HEK293 (cell line): ENCODE results near the gene SLC28A1.

ENCODE experiments used
- CTCF ChIA-PET: fragments of 350-600 bp; formaldehyde crosslinking; extraction: SDS; loops from one replicate; lab custom pipeline; 2021; ENCODE audit warnings: antibody characterized with exemption; lab: Yijun Ruan, JAX
- POLR2A ChIA-PET: fragments of 300-600 bp; formaldehyde crosslinking; extraction: SDS; loops from one replicate; lab custom pipeline; 2020; ENCODE audit warnings: antibody characterized with exemption, inconsistent platforms; lab: Yijun Ruan, JAX
- H3K27ac ChIP-seq: fragments of 200-500 bp; sonication (Bioruptor generic); 2 replicates; pipeline ENCODE4 v1.5.1; 2014; ENCODE audit warnings: low read depth, low read length, control low read depth, inconsistent platforms; ENCODE audit errors: extremely low read depth
- H3K36me3 ChIP-seq, 2 experiments: fragments of 200-500 bp in 1 of 2; sonication (Bioruptor generic) in 1 of 2; 1 replicate in 1 of 2; 2 replicates in 1 of 2; pipeline ENCODE4 v1.5.1; 2014 to 2017; ENCODE audit warnings: inconsistent platforms in 2 of 2, low read length in 2 of 2; ENCODE audit not compliant: control insufficient read depth in 2 of 2, insufficient read depth in 1 of 2
- H3K4me1 ChIP-seq: fragments of 200-500 bp; sonication (Bioruptor generic); 2 replicates; pipeline ENCODE4 v1.5.1; 2014; ENCODE audit warnings: mild to moderate bottlenecking, low read length, inconsistent platforms; ENCODE audit not compliant: control insufficient read depth, insufficient read depth
- H3K4me3 ChIP-seq: 2 replicates; pipeline ENCODE4 v1.5.1; 2011; ENCODE audit warnings: low read depth, mild to moderate bottlenecking, control low read depth, low read length, moderate library complexity
- H3K9me3 ChIP-seq: fragments of 200-500 bp; sonication (Bioruptor generic); 2 replicates; pipeline ENCODE4 v1.5.1; 2014; ENCODE audit warnings: low read depth, low read length, inconsistent platforms; ENCODE audit not compliant: control insufficient read depth, insufficient read depth
- BCL11A ChIP-seq: fragments of 450-650 bp; formaldehyde crosslinking; IDR thresholded peaks from 2 replicates; pipeline ENCODE4 v1.5.1; 2016; ENCODE audit warnings: low read depth, missing biosample characterization, missing genetic modification characterization
- REPIN1 ChIP-seq: fragments of 450-650 bp; formaldehyde crosslinking; IDR thresholded peaks from 2 replicates; pipeline ENCODE4 v1.5.1; 2017; ENCODE audit warnings: missing biosample characterization, missing genetic modification characterization, low read depth
- SETDB1 ChIP-seq: IDR thresholded peaks from one replicate; pipeline ENCODE4 v1.6.1; 2017; ENCODE audit warnings: mild to moderate bottlenecking, low read length, moderate library complexity, mixed read lengths; ENCODE audit not compliant: insufficient read length
- TCF7L2 ChIP-seq: IDR thresholded peaks from 2 replicates; pipeline ENCODE4 v1.6.1; 2011; ENCODE audit warnings: low read depth, mild to moderate bottlenecking, inconsistent platforms, low read length, moderate library complexity, borderline replicate concordance
- ZBTB17 ChIP-seq: fragments of 450-650 bp; formaldehyde crosslinking; IDR thresholded peaks from 2 replicates; pipeline ENCODE4 v1.5.1; 2016; ENCODE audit warnings: missing biosample characterization, missing genetic modification characterization
- ZBTB20 ChIP-seq: fragments of 450-650 bp; formaldehyde crosslinking; IDR thresholded peaks from 2 replicates; pipeline ENCODE4 v1.5.1; 2016; ENCODE audit warnings: missing biosample characterization, missing genetic modification characterization
- ZBTB48 ChIP-seq: fragments of 450-650 bp; formaldehyde crosslinking; IDR thresholded peaks from 2 replicates; pipeline ENCODE4 v1.5.1; 2016; ENCODE audit warnings: missing biosample characterization, missing genetic modification characterization
- ZFP41 ChIP-seq: fragments of 450-650 bp; formaldehyde crosslinking; IDR thresholded peaks from 2 replicates; pipeline ENCODE4 v1.5.1; 2016; ENCODE audit warnings: missing biosample characterization, missing genetic modification characterization, borderline replicate concordance
- ZFP69B ChIP-seq: fragments of 450-650 bp; formaldehyde crosslinking; IDR thresholded peaks from 2 replicates; pipeline ENCODE4 v1.5.1; 2016; ENCODE audit warnings: missing biosample characterization, missing genetic modification characterization
- ZIC2 ChIP-seq: fragments of 450-650 bp; formaldehyde crosslinking; IDR thresholded peaks from 2 replicates; pipeline ENCODE4 v1.5.1; 2016; ENCODE audit warnings: missing biosample characterization, missing genetic modification characterization
- ZNF112 ChIP-seq: fragments of 450-650 bp; formaldehyde crosslinking; IDR thresholded peaks from 2 replicates; pipeline ENCODE4 v1.5.0; 2017; ENCODE audit warnings: missing biosample characterization, missing genetic modification characterization
- ZNF169 ChIP-seq: fragments of 450-650 bp; formaldehyde crosslinking; IDR thresholded peaks from 2 replicates; pipeline ENCODE4 v1.5.1; 2016; ENCODE audit warnings: missing biosample characterization, missing genetic modification characterization
- ZNF2 ChIP-seq: fragments of 450-650 bp; formaldehyde crosslinking; IDR thresholded peaks from 2 replicates; pipeline ENCODE4 v1.5.1; 2016; ENCODE audit warnings: missing biosample characterization, missing genetic modification characterization
- ZNF202 ChIP-seq: fragments of 450-650 bp; formaldehyde crosslinking; IDR thresholded peaks from 2 replicates; pipeline ENCODE4 v1.5.1; 2016; ENCODE audit warnings: missing biosample characterization, missing genetic modification characterization, borderline replicate concordance
- ZNF274 ChIP-seq, 2 experiments: fragments of 200-500 bp in 1 of 2; fragments of 450-650 bp in 1 of 2; sonication (Bioruptor generic) in 1 of 2; formaldehyde crosslinking in 1 of 2; IDR thresholded peaks; 2 replicates each; pipeline versions ENCODE4 v1.5.1 to v1.6.1; 2014 to 2016; ENCODE audit warnings: borderline replicate concordance in 1 of 2, inconsistent platforms in 1 of 2, low read length in 1 of 2, missing biosample characterization in 1 of 2, missing genetic modification characterization in 1 of 2
- ZNF324 ChIP-seq: fragments of 450-650 bp; formaldehyde crosslinking; IDR thresholded peaks from 2 replicates; pipeline ENCODE4 v1.5.1; 2016; ENCODE audit warnings: missing biosample characterization, missing genetic modification characterization
- ZNF548 ChIP-seq: fragments of 450-650 bp; formaldehyde crosslinking; IDR thresholded peaks from 2 replicates; pipeline ENCODE4 v1.5.1; 2016; ENCODE audit warnings: missing biosample characterization, missing genetic modification characterization
- ZNF561 ChIP-seq: fragments of 450-650 bp; IDR thresholded peaks from 2 replicates; pipeline ENCODE4 v1.5.1; 2018; ENCODE audit warnings: missing biosample characterization, missing genetic modification characterization, borderline replicate concordance
- ZNF600 ChIP-seq: fragments of 450-650 bp; formaldehyde crosslinking; IDR thresholded peaks from 2 replicates; pipeline ENCODE4 v1.5.1; 2016; ENCODE audit warnings: missing biosample characterization, missing genetic modification characterization
- ZNF664 ChIP-seq: fragments of 450-650 bp; formaldehyde crosslinking; IDR thresholded peaks from 2 replicates; pipeline ENCODE4 v1.5.1; 2016; ENCODE audit warnings: missing biosample characterization, missing genetic modification characterization
- ZNF707 ChIP-seq: fragments of 450-650 bp; formaldehyde crosslinking; IDR thresholded peaks from 2 replicates; pipeline ENCODE4 v1.5.1; 2016; ENCODE audit warnings: missing biosample characterization, missing genetic modification characterization
- TF ChIP-seq, protein P1 (sequence below): fragments of 450-650 bp; formaldehyde crosslinking; IDR thresholded peaks from 2 replicates; pipeline ENCODE4 v1.5.1; 2017; ENCODE audit warnings: missing biosample characterization, missing genetic modification characterization
- TF ChIP-seq, protein P2 (sequence below): fragments of 450-650 bp; formaldehyde crosslinking; IDR thresholded peaks from 2 replicates; pipeline ENCODE4 v1.5.1; 2017; ENCODE audit warnings: missing biosample characterization, mild to moderate bottlenecking, missing genetic modification characterization, moderate library complexity
- TF ChIP-seq, protein P3 (sequence below): IDR thresholded peaks from 2 replicates; pipeline ENCODE4 v1.6.1; 2011; ENCODE audit warnings: mild to moderate bottlenecking, low read depth, low read length, borderline replicate concordance
- TF ChIP-seq, protein P4 (sequence below): fragments of 450-650 bp; formaldehyde crosslinking; IDR thresholded peaks from 2 replicates; pipeline ENCODE4; 2016; ENCODE audit warnings: missing biosample characterization, missing genetic modification characterization

The SLC28A1 gene

DNA sequence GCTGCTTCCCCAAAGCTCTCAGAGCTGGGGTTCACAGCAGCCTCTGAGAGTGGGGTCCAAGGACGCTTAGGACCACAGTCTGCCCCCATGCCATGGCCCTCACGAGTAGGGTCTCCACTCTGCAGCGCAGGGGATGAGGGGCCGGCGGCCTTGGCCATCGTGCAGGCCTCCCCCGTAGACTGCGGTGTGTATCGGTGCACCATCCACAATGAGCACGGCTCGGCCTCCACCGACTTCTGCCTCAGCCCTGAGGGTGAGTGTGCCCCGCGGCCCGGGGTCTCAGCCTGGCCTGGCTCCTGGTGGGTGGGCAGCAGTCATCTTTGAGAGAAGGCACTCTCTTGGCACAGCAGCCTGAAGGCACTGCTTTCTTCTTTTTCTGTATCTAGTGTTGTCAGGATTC is 24.8 kb upstream of the SLC28A1 start:
- no peak overlapping the region for H3K4me3 ChIP-seq
- H3K27ac ChIP-seq: no peak overlapping the region
- no peak for TF ChIP-seq ZNF548
- TF ChIP-seq ZNF324 (tag by site-specific recombination): no peak
- TF ChIP-seq ZNF2 (tag by site-specific recombination): no peak
- TF ChIP-seq SETDB1: no peak
- TF ChIP-seq, protein P1, sequence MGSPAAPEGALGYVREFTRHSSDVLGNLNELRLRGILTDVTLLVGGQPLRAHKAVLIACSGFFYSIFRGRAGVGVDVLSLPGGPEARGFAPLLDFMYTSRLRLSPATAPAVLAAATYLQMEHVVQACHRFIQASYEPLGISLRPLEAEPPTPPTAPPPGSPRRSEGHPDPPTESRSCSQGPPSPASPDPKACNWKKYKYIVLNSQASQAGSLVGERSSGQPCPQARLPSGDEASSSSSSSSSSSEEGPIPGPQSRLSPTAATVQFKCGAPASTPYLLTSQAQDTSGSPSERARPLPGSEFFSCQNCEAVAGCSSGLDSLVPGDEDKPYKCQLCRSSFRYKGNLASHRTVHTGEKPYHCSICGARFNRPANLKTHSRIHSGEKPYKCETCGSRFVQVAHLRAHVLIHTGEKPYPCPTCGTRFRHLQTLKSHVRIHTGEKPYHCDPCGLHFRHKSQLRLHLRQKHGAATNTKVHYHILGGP (tag by site-specific recombination): no peak
- TF ChIP-seq ZFP41 (tag by site-specific recombination): no peak
- no peak for TF ChIP-seq ZNF600 (tag by site-specific recombination)
- TF ChIP-seq, protein P2, sequence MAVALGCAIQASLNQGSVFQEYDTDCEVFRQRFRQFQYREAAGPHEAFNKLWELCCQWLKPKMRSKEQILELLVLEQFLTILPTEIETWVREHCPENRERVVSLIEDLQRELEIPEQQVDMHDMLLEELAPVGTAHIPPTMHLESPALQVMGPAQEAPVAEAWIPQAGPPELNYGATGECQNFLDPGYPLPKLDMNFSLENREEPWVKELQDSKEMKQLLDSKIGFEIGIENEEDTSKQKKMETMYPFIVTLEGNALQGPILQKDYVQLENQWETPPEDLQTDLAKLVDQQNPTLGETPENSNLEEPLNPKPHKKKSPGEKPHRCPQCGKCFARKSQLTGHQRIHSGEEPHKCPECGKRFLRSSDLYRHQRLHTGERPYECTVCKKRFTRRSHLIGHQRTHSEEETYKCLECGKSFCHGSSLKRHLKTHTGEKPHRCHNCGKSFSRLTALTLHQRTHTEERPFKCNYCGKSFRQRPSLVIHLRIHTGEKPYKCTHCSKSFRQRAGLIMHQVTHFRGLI (tag by site-specific recombination): no peak
- TF ChIP-seq, all 188 proteins: peak for 0
- no peaks in the 10 kb centered on the region for H3K4me1 ChIP-seq
- no peaks in the 10 kb centered on the region for H3K9me3 ChIP-seq
- CTCF ChIA-PET: interaction anchor here (0.6 kb wide), 1 partner anchor 14 kb away, joined by 3 read pairs; no protein-coding TSS in a partner anchor
- POLR2A ChIA-PET: no interaction called here
- no peaks in the 10 kb centered on the region for H3K36me3 ChIP-seq

DNA sequence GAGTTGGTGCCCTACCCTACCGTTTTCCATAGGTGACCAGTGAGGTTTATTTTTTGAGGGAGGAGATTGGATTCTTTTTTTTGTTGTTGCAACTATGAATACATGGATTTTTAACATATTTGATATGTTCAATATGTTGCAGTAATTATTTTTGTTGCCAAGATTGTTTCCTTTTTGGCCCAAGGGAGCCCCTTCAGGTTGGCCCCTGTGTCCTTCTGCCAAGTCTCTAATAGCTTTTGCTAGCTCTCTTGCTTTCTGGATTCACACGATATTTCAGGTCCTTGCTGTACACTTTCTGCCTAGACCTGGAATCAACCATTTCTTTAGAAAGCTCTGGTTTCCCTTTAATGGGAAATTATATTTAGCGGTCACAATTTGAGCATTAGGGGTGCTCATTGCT is 22.7 kb upstream of the SLC28A1 start:
- Histone ChIP-seq H3K4me3 (no peak overlapping the region), H3K27ac (no peak overlapping the region), H3K4me1 (no peaks in the 10 kb centered on the region), H3K36me3 (no peaks in the 10 kb centered on the region), H3K9me3 (no peaks in the 10 kb centered on the region)
- CTCF ChIA-PET: interaction anchor here (0.6 to 2.5 kb wide), 6 partner anchors 10 to 39 kb away, joined by 3 to 8 read pairs (median 4); no protein-coding TSS in a partner anchor
- POLR2A ChIA-PET: no interaction called here
- TF ChIP-seq SETDB1 (no peak), ZNF169 (tag by site-specific recombination) (no peak), ZBTB17 (tag by site-specific recombination) (no peak), TCF7L2 (no peak), ZNF548 (no peak), ZBTB20 (tag by site-specific recombination) (no peak), ZNF274 (IDR thresholded peaks at IDR 0.05; ENCODE audit: low read length) (no peak), ZNF274 (tag by site-specific recombination; IDR thresholded peaks at IDR 0.05; ENCODE audit: borderline replicate concordance) (no peak), REPIN1 (no peak), ZNF561 (no peak), ZIC2 (no peak)
- TF ChIP-seq, protein P3, sequence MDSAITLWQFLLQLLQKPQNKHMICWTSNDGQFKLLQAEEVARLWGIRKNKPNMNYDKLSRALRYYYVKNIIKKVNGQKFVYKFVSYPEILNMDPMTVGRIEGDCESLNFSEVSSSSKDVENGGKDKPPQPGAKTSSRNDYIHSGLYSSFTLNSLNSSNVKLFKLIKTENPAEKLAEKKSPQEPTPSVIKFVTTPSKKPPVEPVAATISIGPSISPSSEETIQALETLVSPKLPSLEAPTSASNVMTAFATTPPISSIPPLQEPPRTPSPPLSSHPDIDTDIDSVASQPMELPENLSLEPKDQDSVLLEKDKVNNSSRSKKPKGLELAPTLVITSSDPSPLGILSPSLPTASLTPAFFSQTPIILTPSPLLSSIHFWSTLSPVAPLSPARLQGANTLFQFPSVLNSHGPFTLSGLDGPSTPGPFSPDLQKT: no peak

DNA sequence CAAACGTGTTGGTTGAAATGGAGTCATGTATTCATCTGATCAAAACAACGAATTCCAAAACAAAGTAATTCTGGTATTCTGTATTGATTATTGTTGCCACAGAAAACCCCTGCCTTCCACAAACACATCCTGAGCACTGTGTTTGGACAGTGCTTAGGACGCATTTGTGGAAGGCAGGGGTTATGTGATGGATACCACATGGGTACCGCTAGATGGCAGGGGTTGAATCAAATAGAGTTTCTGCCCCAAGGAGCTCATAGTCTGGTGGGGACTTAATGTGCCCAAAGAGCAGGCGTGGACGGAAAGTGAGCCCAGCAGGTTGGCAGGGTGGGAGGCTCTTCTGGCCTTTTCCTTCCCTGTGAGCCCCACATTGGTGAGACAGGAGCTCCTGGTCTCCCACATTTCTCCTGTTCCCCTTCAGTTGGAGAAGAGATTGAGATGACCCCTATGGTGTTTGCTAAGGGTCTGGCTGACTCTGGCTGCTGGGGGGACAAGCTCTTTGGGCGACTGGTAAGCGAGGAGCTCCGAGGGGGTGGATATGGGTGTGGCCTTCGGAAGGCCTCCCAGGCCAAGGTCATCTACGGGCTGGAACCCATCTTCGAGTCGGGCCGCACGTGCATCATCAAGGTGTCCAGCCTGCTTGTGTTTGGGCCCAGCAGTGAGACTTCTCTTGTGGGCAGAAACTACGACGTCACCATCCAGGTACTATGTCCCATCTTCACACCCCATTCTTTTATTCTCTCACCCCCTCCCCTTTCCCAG is 22.1 kb upstream of the SLC28A1 start:
- ChIA-PET CTCF (interaction anchor here (1.1 to 2.5 kb wide), 5 partner anchors 9 to 38 kb away, joined by 3 to 8 read pairs (median 4); no protein-coding TSS in a partner anchor), POLR2A (no interaction called here)
- Histone ChIP-seq H3K4me3 (no peak overlapping the region), H3K27ac (no peak overlapping the region), H3K36me3 (no peaks in the 10 kb centered on the region), H3K9me3 (no peaks in the 10 kb centered on the region), H3K4me1 (no peaks in the 10 kb centered on the region)
- TF ChIP-seq ZBTB48 (tag by site-specific recombination) (no peak), ZFP69B (tag by site-specific recombination) (no peak), ZNF707 (no peak), BCL11A (tag by site-specific recombination) (no peak), ZNF664 (tag by site-specific recombination) (no peak), ZNF202 (tag by site-specific recombination) (no peak), ZNF112 (no peak)
- TF ChIP-seq, protein P4, sequence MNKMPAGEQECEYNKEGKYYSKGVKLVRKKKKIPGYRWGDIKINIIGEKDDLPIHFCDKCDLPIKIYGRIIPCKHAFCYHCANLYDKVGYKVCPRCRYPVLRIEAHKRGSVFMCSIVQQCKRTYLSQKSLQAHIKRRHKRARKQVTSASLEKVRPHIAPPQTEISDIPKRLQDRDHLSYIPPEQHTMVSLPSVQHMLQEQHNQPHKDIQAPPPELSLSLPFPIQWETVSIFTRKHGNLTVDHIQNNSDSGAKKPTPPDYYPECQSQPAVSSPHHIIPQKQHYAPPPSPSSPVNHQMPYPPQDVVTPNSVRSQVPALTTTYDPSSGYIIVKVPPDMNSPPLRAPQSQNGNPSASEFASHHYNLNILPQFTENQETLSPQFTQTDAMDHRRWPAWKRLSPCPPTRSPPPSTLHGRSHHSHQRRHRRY (tag by site-specific recombination): no peak
- TF ChIP-seq, protein P3: no peak
